Measurements from ENCODE around the gene VAV3.

GRCh38 chr1:107529511-107530149 is 435.4 kb downstream of the VAV3 start:
- TF ChIP-seq EP300 (IDR thresholded peaks at IDR 0.05) (no peak), CTCF (IDR thresholded peaks at IDR 0.05) (peak; percentile 66 to 74 (median 66)), POLR2A (IDR thresholded peaks at IDR 0.05; ENCODE audit: low read depth) (no peak), POLR2AphosphoS5 (IDR thresholded peaks at IDR 0.05) (no peak)
